Endothelial cell of umbilical vein (primary cell): Measurements from ENCODE around the gene SP140.

ENCODE experiments used
- CTCF ChIP-seq, 2 donors: IDR thresholded peaks; 1 replicate in 1 of 2; 2 replicates in 1 of 2; pipeline ENCODE4 v1.5.1; 2011; ENCODE audit warnings: low read length in 2 of 2, mild to moderate bottlenecking in 2 of 2, moderate library complexity in 2 of 2, control low read depth in 1 of 2, inconsistent platforms in 1 of 2, low read depth in 1 of 2; ENCODE audit not compliant: insufficient read depth in 1 of 2; ENCODE audit errors: extremely low read depth in 1 of 2
- EZH2 ChIP-seq: IDR thresholded peaks from 2 replicates; pipeline ENCODE4 v1.6.1; 2012; ENCODE audit warnings: borderline replicate concordance, low read depth, mild to moderate bottlenecking, moderate library complexity, low read length, inconsistent platforms; ENCODE audit not compliant: severe bottlenecking
- FOS ChIP-seq: IDR thresholded peaks from 2 replicates; pipeline ENCODE4 v1.6.1; 2011; ENCODE audit warnings: mild to moderate bottlenecking, low read length, moderate library complexity, borderline replicate concordance; ENCODE audit not compliant: insufficient read depth
- GATA2 ChIP-seq: IDR thresholded peaks from 2 replicates; pipeline ENCODE4 v1.7.0; 2011; ENCODE audit warnings: low read depth, mild to moderate bottlenecking, moderate library complexity, mixed read lengths, low read length; ENCODE audit not compliant: insufficient read length, insufficient read depth
- JUN ChIP-seq: IDR thresholded peaks from 2 replicates; pipeline ENCODE4 v1.6.1; 2011; ENCODE audit warnings: borderline replicate concordance, low read depth; ENCODE audit not compliant: insufficient read length, insufficient read depth
- POLR2A ChIP-seq: IDR thresholded peaks from 2 replicates; pipeline ENCODE4 v1.6.1; 2012; ENCODE audit warnings: low read depth, mild to moderate bottlenecking, control low read depth, low read length
- POLR2AphosphoS5 ChIP-seq: IDR thresholded peaks from 2 replicates; pipeline ENCODE4 v1.6.1; 2012; ENCODE audit warnings: low read depth, mild to moderate bottlenecking, control low read depth, low read length, moderate library complexity; ENCODE audit not compliant: insufficient read depth
- TF ChIP-seq, protein P1 (sequence below): IDR thresholded peaks from 2 replicates; pipeline ENCODE4 v1.6.1; 2011; ENCODE audit not compliant: insufficient read depth, insufficient read length

GRCh38 chr2:230209422-230210051, 16.0 kb upstream of the SP140 start:
- TF ChIP-seq EZH2 (no peak), JUN (no peak), CTCF (IDR thresholded peaks at IDR 0.05; ENCODE audit: extremely low read depth in 1 of 2, insufficient read depth in 1 of 2, low read depth in 1 of 2, low read length in 2 of 2) (no peak), POLR2AphosphoS5 (no peak), POLR2A (no peak), GATA2 (no peak), FOS (no peak)
- TF ChIP-seq, protein P1, sequence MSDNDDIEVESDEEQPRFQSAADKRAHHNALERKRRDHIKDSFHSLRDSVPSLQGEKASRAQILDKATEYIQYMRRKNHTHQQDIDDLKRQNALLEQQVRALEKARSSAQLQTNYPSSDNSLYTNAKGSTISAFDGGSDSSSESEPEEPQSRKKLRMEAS, result no peak
